RPMI8226 (cell line): Measurements from ENCODE around the gene TGM3.
"Not testable (repeated sequence)": the region's sequence is repeated elsewhere in the genome, so short reads cannot be mapped to it uniquely, and the experiment has no call there.

ENCODE experiments used
- DNase-seq: peaks from one replicate; pipeline ENCODE4 v3.0.0-alpha.2; 2015

TGM3 gene, protein sequence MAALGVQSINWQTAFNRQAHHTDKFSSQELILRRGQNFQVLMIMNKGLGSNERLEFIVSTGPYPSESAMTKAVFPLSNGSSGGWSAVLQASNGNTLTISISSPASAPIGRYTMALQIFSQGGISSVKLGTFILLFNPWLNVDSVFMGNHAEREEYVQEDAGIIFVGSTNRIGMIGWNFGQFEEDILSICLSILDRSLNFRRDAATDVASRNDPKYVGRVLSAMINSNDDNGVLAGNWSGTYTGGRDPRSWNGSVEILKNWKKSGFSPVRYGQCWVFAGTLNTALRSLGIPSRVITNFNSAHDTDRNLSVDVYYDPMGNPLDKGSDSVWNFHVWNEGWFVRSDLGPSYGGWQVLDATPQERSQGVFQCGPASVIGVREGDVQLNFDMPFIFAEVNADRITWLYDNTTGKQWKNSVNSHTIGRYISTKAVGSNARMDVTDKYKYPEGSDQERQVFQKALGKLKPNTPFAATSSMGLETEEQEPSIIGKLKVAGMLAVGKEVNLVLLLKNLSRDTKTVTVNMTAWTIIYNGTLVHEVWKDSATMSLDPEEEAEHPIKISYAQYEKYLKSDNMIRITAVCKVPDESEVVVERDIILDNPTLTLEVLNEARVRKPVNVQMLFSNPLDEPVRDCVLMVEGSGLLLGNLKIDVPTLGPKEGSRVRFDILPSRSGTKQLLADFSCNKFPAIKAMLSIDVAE

DNA sequence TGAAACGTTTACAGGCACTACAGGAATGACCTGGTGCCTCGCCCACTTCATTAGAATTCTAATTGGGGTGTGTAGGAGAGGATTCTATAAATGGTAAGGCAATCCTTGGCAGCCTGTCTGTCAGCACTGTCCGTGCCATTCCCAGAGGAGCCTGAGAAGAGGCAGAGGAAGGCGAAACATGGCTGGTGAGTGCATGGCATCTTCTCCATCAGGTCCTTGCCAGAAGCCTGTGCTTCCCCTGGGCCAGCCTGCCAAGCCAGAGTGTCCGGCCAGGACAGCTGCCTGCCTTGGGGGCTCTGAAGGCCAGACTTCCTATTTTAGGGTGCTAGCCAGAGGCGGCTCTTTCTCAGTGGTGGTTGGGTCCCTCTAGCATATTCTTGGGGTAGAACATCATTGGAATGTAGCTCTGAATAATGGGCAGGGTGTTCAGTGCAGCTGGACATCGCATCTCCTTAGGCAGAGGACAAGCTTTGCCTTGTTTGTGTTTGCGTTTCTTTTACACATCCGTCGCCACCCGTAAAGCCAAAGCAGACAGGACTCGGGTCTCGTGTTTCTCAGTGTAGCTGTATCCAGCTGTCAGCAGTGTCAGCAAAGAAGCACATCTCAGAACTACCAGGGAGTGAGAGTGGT lies at the start of gene TGM3:
Gene TGM3, plus strand, starts transcription at position 116 of the 630 bp plus-strand sequence. Its CDS starts 63 bp downstream, at position 179.
- no peak for DNase-seq

DNA sequence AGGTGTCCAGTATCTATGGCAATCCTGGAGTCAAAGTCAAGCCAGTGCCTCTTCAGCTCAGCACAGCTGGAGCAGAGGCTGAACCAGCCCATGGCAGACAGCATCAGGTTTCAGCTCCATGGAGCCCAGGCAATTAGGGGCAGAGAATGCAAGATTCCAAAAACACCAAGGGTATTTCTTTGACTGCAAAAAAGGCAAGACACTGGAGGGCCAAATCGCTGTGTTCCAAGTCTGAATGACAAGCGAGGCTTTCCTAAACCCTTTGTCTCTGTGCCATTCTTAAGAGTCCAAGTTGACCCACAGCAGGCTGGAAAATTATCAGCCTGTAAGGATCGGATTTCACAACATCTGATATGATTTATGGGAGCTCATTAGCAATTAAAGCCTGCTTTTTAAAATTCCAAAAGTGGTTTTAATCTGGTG lies 49.7 kb upstream of the TGM3 start:
- DNase-seq: no peak

DNA sequence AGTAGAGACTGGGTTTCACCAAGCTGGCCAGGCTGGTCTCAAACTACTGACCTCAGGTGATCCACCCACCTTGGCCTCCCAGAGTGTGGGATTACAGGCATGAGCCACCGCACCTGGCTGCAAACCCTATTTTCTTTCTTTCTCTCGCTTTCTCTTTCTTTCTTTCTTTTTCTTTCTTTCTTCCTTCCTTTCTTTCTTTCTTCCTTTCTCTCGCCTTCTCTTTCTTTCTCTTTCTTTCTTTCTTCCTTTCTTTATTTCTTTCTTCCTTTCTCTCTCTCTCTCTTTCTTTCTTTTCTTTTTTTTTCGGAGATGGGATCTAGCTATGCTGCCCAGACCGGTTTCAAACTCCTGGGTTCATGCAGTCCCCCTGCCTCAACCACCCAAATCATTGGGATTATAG lies 47.0 kb upstream of the TGM3 start:
- DNase-seq: no peak

DNA sequence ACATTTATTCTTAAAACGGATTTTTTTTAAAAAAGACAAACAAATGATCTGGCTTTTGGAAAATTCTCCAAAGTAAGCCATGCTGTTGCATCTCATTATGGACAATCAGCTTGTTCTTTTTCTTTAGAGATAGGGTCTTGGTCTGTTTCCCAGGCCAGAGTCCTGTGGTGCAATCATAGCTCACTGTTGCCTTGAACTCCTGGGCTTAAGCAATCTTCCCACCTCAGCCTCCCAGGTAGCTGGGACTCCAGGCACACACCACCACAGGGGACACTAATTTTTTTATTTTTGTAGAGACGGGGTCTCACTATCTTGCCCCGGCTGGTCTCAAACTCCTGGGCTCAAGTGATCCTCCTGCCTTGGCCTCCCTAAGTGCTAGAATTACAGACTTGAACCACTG lies 45.9 kb upstream of the TGM3 start:
- no peak for DNase-seq

DNA sequence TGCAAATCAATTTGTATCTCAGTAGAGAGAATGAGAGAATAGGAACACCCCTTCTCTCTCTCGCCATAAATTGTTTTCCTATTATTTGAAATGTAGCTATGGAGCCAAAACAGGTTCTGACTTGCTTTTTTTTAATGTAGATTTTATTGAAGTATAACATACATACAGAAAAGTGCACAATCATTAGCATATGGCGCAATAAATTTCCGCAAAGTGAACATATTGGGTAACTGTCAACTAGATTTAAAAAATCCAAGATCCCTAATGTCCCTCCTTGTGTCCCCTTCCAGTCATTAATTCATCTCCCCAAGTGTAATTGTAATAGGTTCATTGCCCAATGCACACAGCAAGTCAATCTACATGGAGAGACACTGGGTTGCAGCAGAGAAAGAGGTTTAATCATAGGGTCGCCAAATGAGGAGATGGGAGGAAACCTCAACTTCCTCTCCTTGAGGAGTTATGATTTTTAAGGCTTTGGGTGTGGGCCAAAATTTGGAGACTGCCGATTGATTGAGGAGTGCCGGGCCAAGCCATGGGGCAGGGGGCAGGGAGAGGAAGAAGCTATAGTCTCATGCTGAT lies 43.3 kb upstream of the TGM3 start:
- no peak for DNase-seq

DNA sequence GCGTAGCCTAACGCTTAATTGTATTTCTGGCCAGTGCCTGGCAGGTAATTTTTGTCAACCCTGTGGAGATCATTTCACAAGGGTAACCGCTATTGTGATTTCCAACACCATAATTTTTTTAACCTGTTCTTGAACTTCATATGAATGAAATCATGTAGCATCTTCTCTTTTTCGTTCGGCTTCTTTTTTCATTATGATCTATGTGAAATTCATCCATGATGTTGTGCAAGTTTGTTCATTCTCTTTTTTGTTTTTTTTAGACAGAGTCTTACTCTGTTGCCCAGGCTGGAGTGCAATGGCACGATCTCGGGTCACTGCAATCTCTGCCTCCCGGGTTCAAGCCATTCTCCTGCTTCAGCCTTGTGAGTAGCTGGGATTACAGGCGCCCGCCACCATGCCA lies 42.5 kb upstream of the TGM3 start:
- no peak for DNase-seq

DNA sequence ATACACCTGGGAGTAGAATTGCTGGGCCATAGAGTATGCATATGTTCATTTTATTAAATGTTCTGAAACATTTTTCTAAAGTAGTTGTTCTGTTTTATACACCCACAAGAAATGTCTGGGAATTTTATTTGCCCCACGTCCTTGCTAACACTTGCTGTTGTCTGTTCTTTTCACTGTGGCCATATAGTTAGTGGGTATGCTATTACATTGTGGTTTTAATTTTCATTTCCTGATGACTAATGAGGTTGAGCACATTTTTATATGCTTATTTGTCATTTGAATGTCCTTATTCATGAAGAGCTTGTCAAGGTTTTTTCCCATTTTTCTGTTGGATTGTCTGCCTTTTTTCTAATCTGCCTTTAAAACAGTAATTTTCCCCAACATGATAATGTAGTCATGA lies 41.5 kb upstream of the TGM3 start:
- no peak for DNase-seq

DNA sequence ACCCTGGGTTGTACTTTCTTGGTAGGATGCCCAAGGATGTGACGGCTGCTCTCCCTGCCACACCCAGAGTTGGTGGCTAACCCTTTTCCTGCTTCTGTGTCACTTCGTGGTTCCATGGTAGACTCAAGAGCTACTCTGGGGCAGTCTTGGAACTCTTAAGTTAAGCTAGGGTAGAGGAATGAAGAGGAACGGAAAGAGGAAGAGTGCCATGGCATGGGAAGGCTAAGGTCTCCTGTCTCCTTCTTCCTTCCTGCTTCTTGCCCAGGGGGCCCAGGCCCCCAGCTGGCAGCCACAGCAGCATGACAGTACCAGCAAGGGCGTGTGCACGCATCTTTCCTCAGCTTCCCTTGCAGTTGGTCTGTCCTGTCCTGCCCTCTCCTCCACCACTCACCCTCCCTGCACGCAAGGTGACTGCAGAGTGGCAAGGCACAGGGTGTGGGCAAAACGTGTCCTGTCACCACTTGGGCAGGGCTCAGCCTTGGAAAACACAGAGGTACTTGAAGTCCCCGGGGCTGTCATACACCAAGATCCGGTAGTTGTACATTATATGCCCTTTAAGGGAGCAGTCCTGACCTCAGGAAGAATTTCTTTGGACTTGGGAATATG lies 39.8 kb upstream of the TGM3 start:
- no peak for DNase-seq

DNA sequence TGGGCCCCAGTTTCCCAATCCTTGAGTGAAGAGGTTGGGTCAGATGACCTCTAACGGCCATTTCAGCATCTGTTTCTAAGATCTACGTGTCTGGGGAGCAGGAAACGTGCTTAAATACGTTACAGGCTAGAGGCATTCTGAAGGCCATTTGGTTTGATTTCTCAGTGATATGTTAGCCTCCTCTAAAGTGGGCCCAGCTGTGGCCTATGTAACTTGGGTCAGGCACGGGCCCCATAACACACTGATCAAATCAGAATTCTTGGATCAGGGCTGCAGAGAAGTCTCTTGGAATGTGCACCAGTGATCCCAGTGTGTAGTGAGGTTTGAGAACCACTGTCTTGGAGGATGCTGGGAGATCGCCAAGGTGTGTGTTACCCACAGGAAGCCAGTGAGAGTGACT lies 36.1 kb upstream of the TGM3 start:
- no peak for DNase-seq

DNA sequence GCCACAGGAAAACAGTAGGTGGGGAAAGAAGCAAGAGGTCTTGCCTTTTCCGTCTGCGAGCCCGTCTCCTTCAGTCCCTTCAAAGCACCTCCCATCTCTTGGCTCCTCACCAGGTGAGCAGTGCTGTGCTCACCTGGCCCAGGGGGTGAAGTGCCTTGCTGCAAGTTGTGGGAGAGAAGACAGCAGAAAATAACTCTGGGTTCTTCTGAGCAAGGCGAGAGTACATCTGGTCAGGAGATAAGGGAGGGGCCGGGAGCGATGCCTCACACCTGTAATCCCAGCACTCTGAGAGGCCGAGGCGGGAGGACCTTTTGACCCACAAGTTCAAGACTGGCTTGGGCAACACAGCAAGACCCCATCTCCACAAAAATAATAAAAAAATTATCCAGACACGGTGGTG lies 35.6 kb upstream of the TGM3 start:
- peak; percentile 51 for DNase-seq

DNA sequence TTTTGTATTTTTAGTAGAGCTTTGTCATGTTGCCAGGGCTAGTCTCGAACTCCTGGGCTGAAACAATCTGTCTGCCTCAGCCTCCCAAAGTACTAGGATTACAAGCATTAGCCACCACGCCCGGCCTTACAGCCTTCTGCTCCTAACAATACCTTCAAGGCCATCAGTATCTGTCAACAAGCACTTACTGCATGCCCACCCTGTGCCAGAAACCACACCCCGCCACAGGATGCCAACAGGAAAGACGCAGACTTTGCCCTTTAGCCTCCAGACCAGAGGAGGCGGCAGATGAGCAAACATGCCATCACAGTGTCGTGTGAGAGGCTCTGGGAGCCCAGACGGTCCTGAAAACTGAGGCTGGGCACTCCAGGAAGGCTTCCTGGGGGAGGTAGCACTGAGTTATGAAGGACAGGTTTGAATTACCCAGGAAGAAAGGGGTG lies 34.7 kb upstream of the TGM3 start:
- DNase-seq: no peak

DNA sequence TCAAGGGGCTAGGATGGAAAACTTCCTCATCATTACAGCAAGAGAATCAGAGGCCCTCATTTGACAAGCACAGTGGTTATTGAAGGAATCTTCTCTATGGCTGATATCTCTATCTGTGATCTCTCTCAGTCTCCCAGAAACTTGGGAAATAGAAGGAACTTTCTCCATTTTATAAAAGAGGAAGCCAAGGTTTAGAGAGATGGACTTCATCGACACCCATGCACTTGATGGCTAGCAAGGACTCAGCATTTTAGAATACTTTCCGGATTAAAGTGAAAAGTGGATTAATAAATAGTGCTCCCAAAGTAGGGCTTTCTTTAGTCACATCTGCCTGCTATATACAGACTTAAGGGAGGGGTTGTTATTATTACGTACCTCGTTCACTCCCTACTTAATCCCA lies 34.2 kb upstream of the TGM3 start:
- DNase-seq: no peak

DNA sequence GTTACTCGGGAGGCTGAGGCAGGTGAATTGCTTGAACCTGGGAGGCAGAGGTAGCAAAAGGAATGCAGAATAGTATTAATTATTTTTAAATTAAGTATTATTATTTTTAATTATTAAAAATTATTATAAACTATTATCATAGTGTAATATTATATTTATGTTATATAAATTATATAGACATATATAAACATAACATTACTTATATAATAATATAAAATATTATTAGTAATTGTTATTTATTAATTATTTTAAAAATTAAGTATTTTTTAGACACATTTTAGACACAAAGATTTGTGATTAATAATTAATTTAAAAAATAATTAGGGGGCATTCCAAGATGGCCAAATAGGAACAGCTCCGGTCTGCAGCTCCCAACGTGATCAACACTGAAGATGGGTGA lies 31.7 kb upstream of the TGM3 start:
- no peak for DNase-seq

DNA sequence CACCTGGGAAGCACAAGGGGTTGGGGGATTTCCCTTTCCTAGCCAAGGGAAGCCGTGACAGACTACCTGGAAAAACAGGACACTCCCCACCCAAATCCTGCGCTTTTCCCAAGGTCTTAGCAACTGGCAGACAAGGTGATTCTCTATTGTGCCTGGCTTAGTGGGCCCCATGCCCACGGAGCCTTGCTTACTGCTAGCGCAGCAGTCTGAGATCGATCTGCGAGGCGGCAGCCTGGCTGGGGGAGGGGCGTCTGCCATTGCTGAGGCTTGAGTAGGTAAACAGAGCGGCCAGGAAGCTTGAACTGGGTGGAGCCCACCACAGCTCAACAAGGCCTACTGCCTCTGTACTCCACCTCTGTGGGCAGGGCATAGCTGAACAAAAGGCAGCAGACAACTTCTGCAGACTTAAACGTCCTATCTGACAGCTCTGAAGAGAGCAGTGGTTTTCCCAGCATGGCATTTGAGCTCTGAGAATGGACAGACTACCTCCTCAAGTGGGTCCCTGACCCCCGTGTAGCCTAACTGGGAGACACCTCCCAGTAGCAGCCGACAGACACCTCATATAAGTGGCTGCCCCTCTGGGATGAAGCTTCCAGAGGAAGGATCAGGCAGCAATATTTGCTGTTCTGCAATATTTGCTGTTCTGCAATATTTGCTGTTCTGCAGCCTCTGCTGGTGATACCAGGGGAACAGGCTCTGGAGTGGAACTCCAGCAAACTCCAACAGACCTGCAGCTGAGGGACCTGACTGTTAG lies 31.0 kb upstream of the TGM3 start:
- not testable (repeated sequence) for DNase-seq

DNA sequence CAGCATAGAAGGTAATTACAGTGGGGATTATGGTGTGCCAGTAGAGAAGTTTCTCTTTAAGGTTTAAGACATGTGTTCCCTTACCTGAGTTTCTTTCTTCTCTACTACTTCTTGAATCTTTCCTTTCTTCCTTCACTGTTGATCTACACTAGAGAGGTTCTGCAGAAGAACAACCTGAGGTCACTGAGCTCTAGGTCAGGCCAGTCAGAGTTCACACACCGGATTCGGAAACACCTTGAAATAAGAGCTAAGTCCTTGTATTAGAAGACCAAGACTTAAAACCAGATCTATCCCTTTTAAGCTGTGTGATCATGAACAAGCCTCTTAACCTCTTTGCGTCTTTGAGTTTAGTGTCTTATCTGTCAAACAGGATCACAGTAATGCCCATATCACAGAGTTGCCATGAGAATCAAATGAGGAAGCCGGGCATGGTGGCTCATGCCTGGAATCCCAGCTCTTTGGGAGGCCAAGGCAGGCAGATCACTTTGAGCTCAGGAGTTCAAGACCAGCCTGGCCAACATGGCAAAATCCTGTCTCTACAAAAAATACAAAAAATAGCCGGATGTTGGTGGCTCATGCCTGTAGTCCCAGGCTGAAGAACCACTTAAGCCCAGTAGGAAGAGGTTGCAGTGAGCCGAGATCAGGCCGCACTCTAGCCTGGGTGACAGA lies 22.0 kb upstream of the TGM3 start:
- DNase-seq: no peak

DNA sequence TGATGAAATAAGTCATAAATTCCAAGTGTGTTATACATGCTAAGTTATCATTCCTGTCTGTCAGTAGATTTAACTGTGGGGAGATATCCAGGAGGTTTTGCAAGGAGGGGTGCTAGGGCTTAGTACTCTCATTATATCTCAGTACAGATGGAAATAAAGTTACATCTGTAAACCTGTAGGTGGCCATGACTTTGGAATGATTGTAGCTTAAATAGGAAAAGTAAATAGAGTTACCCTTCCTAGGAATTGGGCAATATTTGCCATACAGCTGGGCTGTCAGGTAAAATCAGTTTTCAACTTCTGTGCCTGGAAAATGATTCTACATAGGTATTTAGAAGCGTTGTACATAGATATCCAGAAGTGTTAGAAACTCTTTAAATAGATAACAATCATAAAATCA lies 19.8 kb upstream of the TGM3 start:
- DNase-seq: no peak

DNA sequence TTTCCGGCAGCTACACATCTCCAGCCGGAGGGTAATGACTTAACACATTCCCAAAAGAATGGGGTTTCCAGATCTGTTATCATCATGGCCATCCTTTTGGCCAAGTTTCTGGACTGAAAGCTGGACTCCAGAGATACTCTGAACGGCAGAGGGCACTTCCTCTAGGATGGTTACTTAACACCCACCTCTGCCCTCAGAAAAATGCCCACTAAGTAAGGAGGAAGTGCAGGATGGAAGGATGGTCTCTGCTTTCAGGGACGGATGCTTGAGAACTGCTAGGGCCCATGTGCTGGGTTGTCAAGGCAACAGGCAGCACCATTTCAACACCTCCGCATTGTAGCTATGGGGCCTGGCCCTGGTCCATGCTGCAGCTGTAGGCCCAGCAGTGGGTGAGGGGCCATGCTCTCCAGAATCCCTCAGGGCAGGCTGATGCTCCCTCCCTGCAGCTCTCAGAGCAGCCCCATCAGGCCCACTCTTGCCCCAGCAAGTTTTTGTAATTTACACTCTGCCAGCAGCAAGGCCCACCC lies 16.5 kb upstream of the TGM3 start:
- DNase-seq: no peak

DNA sequence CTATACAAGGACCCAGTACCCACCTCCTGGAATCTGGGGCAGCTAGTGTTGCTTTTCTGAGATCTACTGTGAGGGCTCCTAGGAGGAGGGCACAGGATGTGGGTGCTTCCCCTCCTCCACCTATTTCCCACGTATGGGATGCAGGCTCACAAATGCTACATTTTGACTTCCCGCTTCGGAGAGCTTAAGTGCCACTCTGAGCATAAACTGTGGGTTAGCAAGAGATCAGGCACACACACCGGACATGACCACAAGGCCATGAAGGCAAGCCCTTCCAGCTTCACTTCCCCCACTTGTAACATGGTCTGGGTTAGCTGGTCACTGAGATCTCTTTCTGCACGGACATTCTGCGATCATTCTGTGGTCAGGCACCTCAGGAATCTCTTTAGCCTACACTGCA lies 15.7 kb upstream of the TGM3 start:
- no peak for DNase-seq

DNA sequence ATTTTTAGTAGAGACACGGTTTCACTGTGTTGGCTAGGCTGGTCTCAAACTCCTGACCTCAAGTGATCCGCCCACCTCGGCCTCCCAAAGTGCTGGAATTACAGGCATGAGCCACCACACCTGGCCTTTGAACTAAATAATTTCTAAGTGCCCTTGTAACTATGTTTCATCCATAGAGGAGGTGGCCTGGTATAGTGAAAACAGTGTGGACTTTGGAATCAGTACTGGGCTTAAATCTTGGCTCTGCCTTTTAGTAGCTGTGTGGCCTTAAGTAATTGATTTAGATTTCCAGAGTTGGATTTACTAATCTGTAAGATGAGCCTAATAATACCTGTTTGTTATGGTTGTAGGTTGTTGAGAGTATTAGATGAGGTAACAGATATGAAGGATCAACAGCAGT lies 14.2 kb upstream of the TGM3 start:
- DNase-seq: no peak

DNA sequence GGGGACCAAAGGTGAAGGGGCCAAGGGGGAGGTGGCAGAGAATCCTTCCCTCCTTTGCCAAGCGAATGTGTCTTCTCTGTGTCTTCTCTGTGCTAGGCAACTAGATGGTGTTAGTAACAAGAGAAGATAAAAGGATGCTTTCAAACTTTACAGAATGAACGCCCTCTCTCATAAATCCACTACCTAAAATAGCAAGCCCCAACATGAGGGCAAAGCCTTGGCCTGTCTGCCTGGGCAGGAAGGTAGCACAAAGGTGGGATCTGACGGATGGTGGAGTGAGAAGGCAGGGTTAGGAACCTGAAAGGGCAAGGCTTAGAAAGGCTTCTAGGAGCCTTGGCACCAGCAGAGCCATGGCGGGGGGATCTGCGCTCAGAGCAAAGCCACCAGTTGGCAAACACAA lies 13.6 kb upstream of the TGM3 start:
- no peak for DNase-seq

DNA sequence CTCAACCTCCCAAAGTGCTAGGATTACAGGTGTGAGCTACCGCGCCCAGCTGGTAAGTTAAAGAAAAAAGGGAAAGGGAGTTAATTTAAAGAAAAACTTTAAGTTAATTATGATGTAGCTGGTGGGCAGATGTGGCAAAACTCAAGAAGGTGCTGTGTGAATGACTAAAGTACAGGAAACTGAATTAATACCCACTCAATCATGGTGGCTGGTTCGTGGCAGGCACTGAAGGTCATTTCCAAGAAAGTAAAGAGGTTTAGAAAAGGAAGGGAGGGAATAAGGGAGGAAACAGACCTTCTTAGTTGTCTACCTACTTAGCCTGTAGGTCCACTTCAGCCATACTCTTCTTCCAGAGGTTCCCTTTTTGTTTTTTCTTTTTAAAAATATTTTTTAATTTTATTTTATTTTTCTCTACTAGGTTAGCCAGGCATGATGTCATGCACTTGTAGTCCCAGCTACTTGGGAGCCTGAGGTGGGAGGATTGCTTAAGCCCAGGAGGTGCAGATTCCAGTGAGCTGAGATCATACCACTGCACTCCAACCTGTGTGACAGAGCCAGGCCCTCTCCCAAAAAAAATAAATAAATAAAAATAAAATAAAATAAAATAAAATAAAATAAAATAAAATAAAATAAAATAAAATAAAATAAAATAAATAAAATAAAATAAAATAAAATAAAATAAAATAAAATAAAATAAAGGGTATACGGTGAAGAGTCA lies 11.9 kb upstream of the TGM3 start:
- DNase-seq: no peak
